ENCODE data around the gene CALY.
A peak's percentile ranks its signal among the peaks of the same experiment; 100 is the strongest.

CALY gene

DNA sequence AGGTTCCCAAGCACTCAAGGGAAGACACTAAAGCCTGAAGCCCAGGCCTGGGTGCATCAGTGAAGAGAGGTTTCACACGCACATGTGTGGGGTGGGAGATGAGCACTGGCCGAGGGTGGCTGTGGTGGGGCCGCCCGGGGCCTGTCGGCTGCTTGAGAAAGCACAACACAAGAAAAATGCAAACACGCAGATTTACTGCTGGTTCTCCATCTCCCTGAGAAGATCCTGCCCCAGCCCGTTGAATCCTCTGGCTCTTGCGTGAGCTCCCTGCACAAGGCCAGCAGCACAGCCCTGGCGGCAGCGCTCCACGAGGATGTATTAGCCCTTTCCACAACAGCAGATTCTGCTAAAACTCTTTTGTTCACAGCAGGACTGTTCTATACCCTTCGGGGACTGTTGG lies 21.8 kb downstream of the CALY start:
- Histone ChIP-seq H3K23ac (ENCODE audit: low read depth, low read length, poor library complexity) (no peak overlapping the region), H3K4me1 (ENCODE audit: control insufficient read depth in 2 of 2, insufficient read depth in 1 of 2, low read depth in 1 of 2, low read length in 2 of 2) (peaks cover 0 to 2% of the 10 kb centered on the region in 2 donors), H2BK120ac (ENCODE audit: low read depth, low read length) (no peak overlapping the region), H2BK12ac (ENCODE audit: low read length) (no peak overlapping the region), H3K14ac (ENCODE audit: low read length) (no peak overlapping the region), H2AK5ac (ENCODE audit: low read depth, low read length) (no peak overlapping the region), H3K4me2 (ENCODE audit: insufficient read depth, low read length, poor library complexity, severe bottlenecking) (no peak overlapping the region), H3K9ac (ENCODE audit: low read depth, low read length, poor library complexity) (no peak overlapping the region), H4K91ac (ENCODE audit: low read depth, low read length, poor library complexity) (no peak overlapping the region), H2BK15ac (ENCODE audit: low read length) (no peak overlapping the region), H2AFZ (ENCODE audit: low read length) (no peak overlapping the region), H3K4ac (ENCODE audit: low read length) (no peak overlapping the region), H3K36me3 (replicated peaks in 1 of 2; ENCODE audit: control insufficient read depth in 2 of 2, insufficient read depth in 2 of 2, low read length in 2 of 2) (peaks cover 20 to 34% of the 10 kb centered on the region in 2 donors), H3K79me1 (ENCODE audit: low read depth, low read length) (peaks cover 6% of the 10 kb centered on the region), H3K27ac (replicated peaks; ENCODE audit: low read length) (no peak overlapping the region), H3K27me3 (ENCODE audit: control insufficient read depth in 3 of 3, insufficient read depth in 3 of 3, low read depth in 1 of 3, low read length in 3 of 3) (peaks cover 0 to 5% (median 4%) of the 10 kb centered on the region in 3 experiments), H3K4me3 (ENCODE audit: low read length in 2 of 2) (no peak overlapping the region), H2BK5ac (ENCODE audit: low read length) (no peak overlapping the region), H4K8ac (ENCODE audit: low read depth, low read length) (no peak overlapping the region), H3K9me3 (replicated peaks in 1 of 2; ENCODE audit: control insufficient read depth in 2 of 2, insufficient read depth in 1 of 2, low read depth in 1 of 2, low read length in 2 of 2) (no peaks in the 10 kb centered on the region), H3K18ac (ENCODE audit: low read length) (no peak overlapping the region)
- no peak for DNase-seq (ENCODE audit: low spot score)
- WGBS, 2 donors (ENCODE audit: extremely low coverage in 2 of 2, insufficient read length in 2 of 2, insufficient replicate concordance in 1 of 2) = no CpG with 5 or more reads among the region's 12 CpGs

DNA sequence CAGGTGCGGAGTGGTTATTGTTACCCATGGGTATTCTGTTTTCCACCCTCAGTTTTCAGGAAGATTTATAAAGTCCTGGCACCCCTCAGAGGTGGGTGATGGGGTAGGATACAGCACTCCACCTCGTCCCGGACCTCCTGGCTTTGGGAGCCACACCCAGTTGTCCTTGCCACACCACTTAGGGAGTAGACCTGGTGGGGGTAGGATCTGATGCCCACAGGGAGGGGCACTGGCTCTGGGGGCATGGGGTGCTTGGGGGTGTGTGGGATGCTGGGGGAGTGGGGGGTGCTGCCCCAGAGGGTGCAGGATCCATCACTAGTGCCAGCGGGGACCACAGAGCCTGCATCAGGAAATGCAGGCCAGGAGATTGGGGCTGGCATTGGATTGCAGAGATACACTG lies 23.5 kb downstream of the CALY start:
- H3K79me1 ChIP-seq (ENCODE audit: low read depth, low read length) = peaks cover 11% of the 10 kb centered on the region
- H3K14ac ChIP-seq (ENCODE audit: low read length) = no peak overlapping the region
- H3K36me3 ChIP-seq (replicated peaks in 1 of 2; ENCODE audit: control insufficient read depth in 2 of 2, insufficient read depth in 2 of 2, low read length in 2 of 2) = peaks cover 24 to 41% of the 10 kb centered on the region in 2 donors
- H3K4me3 ChIP-seq (ENCODE audit: low read length in 2 of 2) = no peak overlapping the region
- no peak for DNase-seq (ENCODE audit: low spot score)
- H2BK5ac ChIP-seq (ENCODE audit: low read length) = no peak overlapping the region
- H3K27ac ChIP-seq (replicated peaks; ENCODE audit: low read length) = no peak overlapping the region
- no peaks in the 10 kb centered on the region for H3K9me3 ChIP-seq (replicated peaks in 1 of 2; ENCODE audit: control insufficient read depth in 2 of 2, insufficient read depth in 1 of 2, low read depth in 1 of 2, low read length in 2 of 2)
- no peak overlapping the region for H3K23ac ChIP-seq (ENCODE audit: low read depth, low read length, poor library complexity)
- no peak overlapping the region for H3K4ac ChIP-seq (ENCODE audit: low read length)
- H3K18ac ChIP-seq (ENCODE audit: low read length) = no peak overlapping the region
- no peak overlapping the region for H3K4me2 ChIP-seq (ENCODE audit: insufficient read depth, low read length, poor library complexity, severe bottlenecking)
- no peak overlapping the region for H2AFZ ChIP-seq (ENCODE audit: low read length)
- H2AK5ac ChIP-seq (ENCODE audit: low read depth, low read length) = no peak overlapping the region
- H4K91ac ChIP-seq (ENCODE audit: low read depth, low read length, poor library complexity) = no peak overlapping the region
- H2BK120ac ChIP-seq (ENCODE audit: low read depth, low read length) = no peak overlapping the region
- no peak overlapping the region for H3K9ac ChIP-seq (ENCODE audit: low read depth, low read length, poor library complexity)
- peak overlapping the region; percentile 3 for H4K8ac ChIP-seq (ENCODE audit: low read depth, low read length)
- WGBS, 2 donors (ENCODE audit: extremely low coverage in 2 of 2, insufficient read length in 2 of 2, insufficient replicate concordance in 1 of 2) = no CpG with 5 or more reads among the region's 4 CpGs
- no peaks in the 10 kb centered on the region for H3K27me3 ChIP-seq (ENCODE audit: control insufficient read depth in 3 of 3, insufficient read depth in 3 of 3, low read depth in 1 of 3, low read length in 3 of 3)
- no peak overlapping the region for H2BK12ac ChIP-seq (ENCODE audit: low read length)
- H2BK15ac ChIP-seq (ENCODE audit: low read length) = no peak overlapping the region
- H3K4me1 ChIP-seq (ENCODE audit: control insufficient read depth in 2 of 2, insufficient read depth in 1 of 2, low read depth in 1 of 2, low read length in 2 of 2) = peaks cover 3 to 4% of the 10 kb centered on the region in 2 donors

DNA sequence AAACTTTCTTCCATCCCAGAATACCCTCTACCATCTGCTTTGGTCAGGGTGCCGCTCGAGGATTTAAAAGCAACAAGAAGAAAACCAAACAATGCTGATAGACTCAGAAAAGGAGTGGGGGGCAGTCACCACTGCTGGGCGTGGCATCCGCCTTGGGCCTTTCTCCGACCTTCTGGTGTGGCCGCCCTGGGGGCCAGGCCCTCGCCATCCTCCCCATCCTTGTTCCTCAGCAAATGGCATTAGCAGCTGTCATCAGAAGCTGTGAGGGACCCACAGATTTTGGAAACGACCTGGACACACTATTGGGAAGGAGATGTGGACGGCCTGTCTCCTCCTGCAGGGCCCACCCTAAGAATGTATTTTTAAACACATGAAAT lies 23.9 kb downstream of the CALY start:
- Histone ChIP-seq H2AFZ (ENCODE audit: low read length) (no peak overlapping the region), H3K4ac (ENCODE audit: low read length) (no peak overlapping the region), H2AK5ac (ENCODE audit: low read depth, low read length) (no peak overlapping the region), H3K4me2 (ENCODE audit: insufficient read depth, low read length, poor library complexity, severe bottlenecking) (no peak overlapping the region), H3K27me3 (ENCODE audit: control insufficient read depth in 3 of 3, insufficient read depth in 3 of 3, low read depth in 1 of 3, low read length in 3 of 3) (no peaks in the 10 kb centered on the region), H3K18ac (ENCODE audit: low read length) (no peak overlapping the region), H4K8ac (ENCODE audit: low read depth, low read length) (no peak overlapping the region), H3K9ac (ENCODE audit: low read depth, low read length, poor library complexity) (no peak overlapping the region), H4K91ac (ENCODE audit: low read depth, low read length, poor library complexity) (no peak overlapping the region), H2BK15ac (ENCODE audit: low read length) (no peak overlapping the region), H2BK5ac (ENCODE audit: low read length) (no peak overlapping the region), H3K79me1 (ENCODE audit: low read depth, low read length) (peaks cover 15% of the 10 kb centered on the region), H3K14ac (ENCODE audit: low read length) (no peak overlapping the region), H2BK12ac (ENCODE audit: low read length) (no peak overlapping the region), H3K9me3 (replicated peaks in 1 of 2; ENCODE audit: control insufficient read depth in 2 of 2, insufficient read depth in 1 of 2, low read depth in 1 of 2, low read length in 2 of 2) (no peaks in the 10 kb centered on the region), H3K36me3 (replicated peaks in 1 of 2; ENCODE audit: control insufficient read depth in 2 of 2, insufficient read depth in 2 of 2, low read length in 2 of 2) (peaks cover 24 to 41% of the 10 kb centered on the region in 2 donors), H3K4me1 (ENCODE audit: control insufficient read depth in 2 of 2, insufficient read depth in 1 of 2, low read depth in 1 of 2, low read length in 2 of 2) (peaks cover 6 to 7% of the 10 kb centered on the region in 2 donors), H2BK120ac (ENCODE audit: low read depth, low read length) (no peak overlapping the region), H3K4me3 (ENCODE audit: low read length in 2 of 2) (no peak overlapping the region), H3K27ac (replicated peaks; ENCODE audit: low read length) (no peak overlapping the region), H3K23ac (ENCODE audit: low read depth, low read length, poor library complexity) (no peak overlapping the region)
- WGBS, 2 donors (ENCODE audit: extremely low coverage in 2 of 2, insufficient read length in 2 of 2, insufficient replicate concordance in 1 of 2) = no CpG with 5 or more reads among the region's 9 CpGs
- DNase-seq (ENCODE audit: low spot score) = no peak

DNA sequence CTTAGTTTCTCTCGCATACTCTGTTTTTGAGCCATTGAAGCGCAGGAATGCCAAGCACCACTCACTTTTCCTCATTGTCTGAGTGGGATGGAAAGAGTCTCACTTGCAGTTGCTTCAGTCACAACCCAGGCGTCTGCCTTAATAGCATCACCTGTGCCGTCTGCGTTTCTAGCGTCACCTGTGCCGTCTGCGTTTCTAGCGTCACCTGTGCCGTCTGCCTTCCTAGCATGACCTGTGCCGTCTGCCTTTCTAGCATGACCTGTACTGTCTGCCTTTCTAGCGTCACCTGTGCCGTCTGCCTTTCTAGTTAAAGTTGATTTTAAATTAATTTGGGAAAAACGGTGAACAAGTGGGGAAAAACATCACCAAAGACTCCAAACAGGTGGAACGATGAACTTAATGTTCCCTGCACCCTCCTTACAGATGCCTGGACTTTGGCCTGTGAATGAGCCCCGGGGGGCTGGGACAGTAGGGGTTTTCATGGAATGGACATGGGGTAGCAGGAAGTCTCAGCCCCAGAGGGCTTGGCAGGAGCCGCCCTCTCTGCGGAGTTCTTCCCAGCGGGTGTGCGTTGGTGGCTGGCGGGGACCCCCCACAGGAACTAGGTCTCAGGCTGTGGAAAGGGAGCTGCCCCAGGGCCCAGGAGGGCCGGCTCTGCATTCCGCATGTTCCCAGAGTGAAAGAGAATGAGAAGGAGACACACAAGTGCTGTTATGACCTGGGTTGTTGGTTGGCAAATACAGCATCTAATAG lies 24.5 kb downstream of the CALY start:
- no peak for DNase-seq (ENCODE audit: low spot score)
- Histone ChIP-seq H3K4ac (ENCODE audit: low read length) (no peak overlapping the region), H4K8ac (ENCODE audit: low read depth, low read length) (no peak overlapping the region), H3K4me1 (ENCODE audit: control insufficient read depth in 2 of 2, insufficient read depth in 1 of 2, low read depth in 1 of 2, low read length in 2 of 2) (peaks cover 8 to 10% of the 10 kb centered on the region in 2 donors), H2BK15ac (ENCODE audit: low read length) (no peak overlapping the region), H3K27ac (replicated peaks; ENCODE audit: low read length) (no peak overlapping the region), H2AK5ac (ENCODE audit: low read depth, low read length) (no peak overlapping the region), H2BK5ac (ENCODE audit: low read length) (no peak overlapping the region), H4K91ac (ENCODE audit: low read depth, low read length, poor library complexity) (no peak overlapping the region), H2AFZ (ENCODE audit: low read length) (no peak overlapping the region), H2BK12ac (ENCODE audit: low read length) (no peak overlapping the region), H3K36me3 (replicated peaks in 1 of 2; ENCODE audit: control insufficient read depth in 2 of 2, insufficient read depth in 2 of 2, low read length in 2 of 2) (peaks cover 24 to 41% of the 10 kb centered on the region in 2 donors), H3K23ac (ENCODE audit: low read depth, low read length, poor library complexity) (no peak overlapping the region), H3K14ac (ENCODE audit: low read length) (no peak overlapping the region), H3K4me2 (ENCODE audit: insufficient read depth, low read length, poor library complexity, severe bottlenecking) (no peak overlapping the region), H3K9me3 (replicated peaks in 1 of 2; ENCODE audit: control insufficient read depth in 2 of 2, insufficient read depth in 1 of 2, low read depth in 1 of 2, low read length in 2 of 2) (no peaks in the 10 kb centered on the region), H2BK120ac (ENCODE audit: low read depth, low read length) (no peak overlapping the region), H3K18ac (ENCODE audit: low read length) (no peak overlapping the region), H3K79me1 (ENCODE audit: low read depth, low read length) (peaks cover 16% of the 10 kb centered on the region), H3K27me3 (ENCODE audit: control insufficient read depth in 3 of 3, insufficient read depth in 3 of 3, low read depth in 1 of 3, low read length in 3 of 3) (no peaks in the 10 kb centered on the region), H3K9ac (ENCODE audit: low read depth, low read length, poor library complexity) (no peak overlapping the region), H3K4me3 (ENCODE audit: low read length in 2 of 2) (no peak overlapping the region)
- no CpG with 5 or more reads among the region's 23 CpGs for WGBS, 2 donors (ENCODE audit: extremely low coverage in 2 of 2, insufficient read length in 2 of 2, insufficient replicate concordance in 1 of 2)
